ENCODE measurements around the gene NAA20.

The NAA20 gene

DNA sequence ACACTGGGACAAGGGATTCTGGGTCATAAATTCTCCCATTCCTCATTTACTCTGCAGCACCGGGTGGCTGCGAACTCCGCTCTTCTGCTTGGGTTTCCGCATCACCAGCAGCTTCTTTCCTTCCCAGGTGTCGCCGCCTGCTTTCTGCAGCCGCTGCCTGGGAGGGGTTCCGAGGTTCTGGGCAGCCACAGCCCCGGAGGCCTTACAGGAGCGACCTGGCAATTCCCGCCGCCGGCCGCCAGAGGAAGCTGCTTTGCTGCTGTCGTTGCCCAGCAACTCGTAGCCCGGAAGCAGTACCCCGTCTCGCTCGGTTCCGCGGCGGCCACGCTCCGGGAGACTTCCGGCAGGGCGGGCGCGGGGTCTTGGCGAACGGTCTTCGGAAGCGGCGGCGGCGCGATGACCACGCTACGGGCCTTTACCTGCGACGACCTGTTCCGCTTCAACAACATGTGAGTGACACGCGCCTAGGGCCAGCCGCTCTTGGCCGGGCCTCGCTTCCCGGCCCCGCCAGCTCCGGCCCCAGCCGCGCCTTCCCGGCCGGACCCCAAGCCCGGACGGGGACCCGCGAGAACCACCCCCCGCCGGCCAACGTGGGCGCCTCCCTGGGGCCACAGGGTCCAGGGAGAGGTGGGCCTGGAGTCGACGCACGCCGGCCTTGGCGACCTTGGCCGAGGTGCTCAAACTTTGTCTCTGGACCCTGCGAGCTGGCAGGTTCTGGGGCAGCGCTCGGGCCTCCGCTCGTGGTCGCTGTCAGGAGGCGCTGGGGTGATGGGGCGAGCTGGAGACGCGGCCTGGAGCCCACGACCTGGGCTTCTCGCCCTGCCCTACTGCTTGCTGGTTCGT lies at the start of gene NAA20:
Gene NAA20, plus strand, starts transcription at position 362 of the 843 bp plus-strand sequence. Its CDS starts 35 bp downstream, at position 397.
- peak; percentile 88 to 90 for DNase-seq

DNA sequence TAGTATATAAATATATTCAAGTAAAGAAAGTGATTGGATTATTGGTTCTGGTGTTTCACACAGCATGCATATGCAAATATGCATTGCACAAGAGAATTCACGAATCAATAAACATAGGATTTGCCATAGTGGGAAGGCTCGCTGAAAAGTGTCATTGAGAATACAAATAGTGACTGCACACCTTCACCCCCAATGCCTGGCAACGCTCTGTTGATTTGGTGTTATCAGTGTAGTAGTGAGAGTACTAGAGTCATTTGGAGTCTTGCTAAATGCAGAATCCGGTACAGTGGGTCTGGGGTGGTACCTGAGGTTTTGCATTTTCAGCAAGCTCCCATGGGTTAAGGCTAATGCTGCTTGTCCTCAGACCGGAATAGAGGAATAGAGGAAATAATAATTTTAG lies 49.7 kb upstream of the NAA20 start:
- DNase-seq: no peak

GRCh38 chr20:19968028-19968427 lies 49.1 kb upstream of the NAA20 start:
- DNase-seq: no peak

- DNase-seq: peak in 1 of 2 donors; percentile 49
Observed at GRCh38 chr20:19968466-19969073, 48.6 kb upstream of the NAA20 start.

GRCh38 chr20:19969106-19969505 lies 48.1 kb upstream of the NAA20 start:
- no peak for DNase-seq

GRCh38 chr20:19969507-19970255 lies 47.5 kb upstream of the NAA20 start:
- no peak for DNase-seq

DNA sequence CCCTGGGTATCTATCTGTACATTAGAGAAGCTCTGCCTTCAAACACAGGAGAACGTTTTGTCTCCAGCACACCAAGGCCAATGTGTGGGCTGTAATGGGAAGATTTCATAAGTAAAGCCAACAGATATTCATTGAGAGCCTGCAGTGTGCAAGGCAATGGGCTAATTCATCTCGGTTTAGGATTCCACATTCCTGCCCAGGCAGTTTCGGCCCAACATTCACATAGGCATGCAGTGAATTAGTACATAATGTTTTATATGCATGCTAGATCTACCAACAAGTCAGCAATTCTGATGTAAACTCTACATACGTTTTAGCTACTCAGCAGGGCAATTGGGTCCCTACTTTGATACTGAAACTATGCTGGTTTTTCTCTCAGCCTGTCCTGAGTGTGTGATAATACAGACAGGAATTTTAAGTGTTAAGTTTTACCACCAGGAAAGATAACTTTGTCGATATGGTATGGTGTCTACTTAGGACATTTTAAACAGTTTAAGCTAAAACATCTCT lies 46.9 kb upstream of the NAA20 start:
- no peak for DNase-seq

DNA sequence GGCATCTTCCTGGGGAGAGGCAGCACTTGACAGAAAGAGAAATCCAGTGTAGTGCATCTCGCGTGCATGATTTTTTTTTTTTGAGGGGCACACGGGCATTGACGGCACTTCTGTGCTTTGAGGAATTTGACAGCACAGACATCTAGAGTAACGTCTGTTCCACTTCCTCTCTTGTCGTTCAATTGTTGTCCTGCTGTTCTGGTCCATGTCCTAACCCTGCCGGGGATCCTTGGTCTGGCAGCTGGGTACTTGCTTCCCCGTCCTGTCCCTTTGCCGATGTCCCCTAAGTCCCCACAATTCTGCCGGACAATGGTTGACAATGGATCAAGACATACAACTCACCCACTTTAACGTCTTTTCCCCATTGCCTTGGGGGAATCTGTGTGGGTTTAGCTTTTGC lies 46.0 kb upstream of the NAA20 start:
- no peak for DNase-seq

GRCh38 chr20:19973961-19974629 lies 43.1 kb upstream of the NAA20 start:
- peak in 1 of 2 donors; percentile 33 for DNase-seq

DNA sequence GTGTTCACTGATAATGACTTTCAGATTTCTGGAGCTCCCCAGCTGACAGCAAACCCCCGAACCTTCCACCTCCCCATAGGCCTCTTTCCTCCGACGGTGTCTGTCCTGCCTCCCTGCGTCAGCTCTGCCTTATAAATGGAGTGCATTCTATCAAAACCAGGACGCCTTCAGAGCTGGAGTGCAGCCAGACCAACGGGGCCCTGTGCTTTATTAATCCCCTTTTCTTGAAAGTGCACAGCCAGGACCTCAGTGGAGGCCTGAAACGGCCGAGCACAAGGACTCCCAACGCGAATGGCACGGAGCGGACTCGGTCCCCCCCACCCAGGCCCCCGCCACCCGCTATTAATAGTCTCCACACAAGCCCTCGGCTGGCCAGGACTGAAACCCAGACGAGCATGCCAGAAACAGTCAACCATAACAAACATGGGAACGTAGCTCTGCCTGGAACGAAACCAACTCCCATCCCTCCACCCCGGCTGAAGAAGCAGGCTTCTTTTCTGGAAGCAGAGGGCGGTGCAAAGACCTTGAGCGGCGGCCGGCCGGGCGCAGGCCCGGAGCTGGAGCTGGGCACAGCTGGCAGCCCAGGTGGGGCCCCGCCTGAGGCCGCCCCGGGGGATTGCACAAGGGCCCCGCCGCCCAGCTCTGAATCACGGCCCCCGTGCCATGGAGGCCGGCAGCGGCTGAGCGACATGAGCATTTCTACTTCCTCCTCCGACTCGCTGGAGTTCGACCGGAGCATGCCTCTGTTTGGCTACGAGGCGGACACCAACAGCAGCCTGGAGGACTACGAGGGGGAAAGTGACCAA lies 42.3 kb upstream of the NAA20 start:
- DNase-seq: peak in 1 of 2 donors; percentile 56

GRCh38 chr20:19975436-19975799 lies 41.7 kb upstream of the NAA20 start:
- DNase-seq: no peak

- DNase-seq: no peak
Observed at GRCh38 chr20:19975901-19976300, 41.3 kb upstream of the NAA20 start.

DNA sequence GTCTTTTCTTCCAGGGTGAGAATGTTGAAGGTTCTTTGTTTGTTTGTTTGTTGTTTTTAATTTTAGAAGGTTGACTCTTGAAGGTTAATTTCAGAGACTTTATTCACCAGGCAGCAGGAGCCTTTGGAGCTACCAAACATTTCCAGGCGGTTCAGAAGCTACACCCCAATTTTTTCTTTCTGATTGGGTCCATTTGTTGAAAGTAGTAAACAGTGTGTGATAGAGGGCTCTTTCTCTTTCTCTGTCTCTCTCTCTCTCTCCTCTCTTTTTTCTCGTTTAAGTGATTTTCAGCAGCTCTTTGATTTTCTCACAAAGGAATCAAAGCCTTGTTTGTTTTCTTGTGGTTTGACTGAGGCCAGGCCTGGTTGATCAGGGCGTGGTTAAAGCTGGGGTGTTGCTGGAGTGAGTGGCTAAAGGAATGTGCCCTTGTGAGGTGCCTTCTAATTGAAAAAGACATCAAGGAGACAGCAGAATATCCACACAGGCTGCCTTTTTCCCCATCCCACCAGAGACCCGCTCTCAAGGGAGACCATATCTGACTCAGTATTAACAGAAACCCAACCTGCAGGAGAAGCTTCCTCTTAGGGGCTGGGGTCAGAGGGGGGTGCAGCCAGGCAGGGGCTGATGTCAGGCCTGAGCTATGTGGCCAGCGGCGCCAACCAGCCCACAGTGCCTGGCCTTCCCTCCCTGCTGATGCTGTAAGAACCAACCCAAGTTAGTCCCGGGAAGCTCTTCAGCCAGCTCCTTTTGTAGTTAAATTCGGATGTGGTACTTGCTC lies 40.4 kb upstream of the NAA20 start:
- DNase-seq: peak in 1 of 2 donors; percentile 9

GRCh38 chr20:19977373-19977770 lies 39.8 kb upstream of the NAA20 start:
- DNase-seq: no peak

GRCh38 chr20:19978511-19979210 lies 38.5 kb upstream of the NAA20 start:
- no peak for DNase-seq

GRCh38 chr20:19981031-19981451 lies 36.1 kb upstream of the NAA20 start:
- no peak for DNase-seq

- DNase-seq: peak in 1 of 2 donors; percentile 25
Observed at GRCh38 chr20:19986419-19986818, 30.7 kb upstream of the NAA20 start.

DNA sequence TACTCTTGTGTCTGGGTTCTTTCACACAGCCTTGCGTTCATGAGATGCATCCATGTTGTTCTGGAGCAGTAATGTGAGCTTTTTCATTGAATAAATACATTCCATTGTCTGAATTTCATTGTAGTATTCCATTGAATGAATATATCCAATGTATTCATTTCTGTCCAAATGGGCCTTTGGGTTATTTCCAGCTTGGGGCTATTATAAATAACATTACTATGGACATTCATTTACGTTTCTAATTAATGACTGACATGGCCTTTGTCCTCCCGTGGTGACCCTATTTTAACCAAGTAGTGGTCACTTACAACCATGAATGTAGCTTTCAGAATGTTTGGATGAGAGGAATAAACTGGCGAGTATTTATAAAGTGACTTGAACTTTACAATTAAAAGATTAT lies 30.1 kb upstream of the NAA20 start:
- DNase-seq: no peak

DNA sequence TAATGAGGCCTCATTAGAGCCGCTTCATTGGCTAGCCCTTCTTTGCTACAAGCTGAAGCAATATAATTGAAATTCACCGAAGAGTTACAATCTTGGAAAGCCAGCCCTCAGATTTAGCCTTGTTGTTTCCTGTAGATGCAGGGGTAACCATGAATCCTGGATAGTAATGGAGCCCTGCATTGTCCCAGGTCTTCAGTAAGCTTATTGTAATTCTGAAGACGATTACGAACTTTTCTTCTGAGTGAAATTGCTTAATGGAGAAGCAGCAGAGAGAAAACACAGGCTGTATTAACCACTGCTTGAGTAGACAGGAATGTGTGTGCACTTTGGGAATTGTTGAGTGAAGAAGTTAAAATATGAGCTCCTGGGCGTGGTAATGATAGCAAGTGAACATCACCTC lies 26.3 kb upstream of the NAA20 start:
- DNase-seq: no peak

GRCh38 chr20:19991308-19991707 lies 25.9 kb upstream of the NAA20 start:
- DNase-seq: no peak

DNA sequence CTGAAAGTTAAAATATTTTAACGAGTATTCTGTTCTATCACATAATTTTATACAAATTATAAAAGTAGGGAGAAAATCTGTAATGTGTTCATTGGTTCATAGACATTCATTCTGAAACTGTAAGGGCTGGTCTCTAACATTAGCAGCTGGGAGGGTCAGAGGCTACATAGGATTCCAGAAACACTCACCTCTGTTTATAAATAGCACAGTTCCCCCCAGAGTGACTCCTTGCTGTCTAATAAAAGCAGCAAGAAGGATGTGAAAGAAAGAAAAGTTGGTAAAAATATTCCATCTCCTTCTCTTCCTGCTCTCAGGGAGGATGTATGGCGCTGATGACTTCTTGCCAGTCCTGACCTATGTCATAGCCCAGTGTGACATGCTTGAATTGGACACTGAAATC lies 25.3 kb upstream of the NAA20 start:
- no peak for DNase-seq

Data from CD4-positive, alpha-beta T cell treated with Interferon alpha-2 for 1 hour (primary cell).